Measurements from ENCODE around the gene TBCD. TPM values are rescaled to one million over a fixed set of nuclear protein-coding genes. Genes with fewer than 3 reads are reported as not detected.

The TBCD gene
- total and polyA plus RNA-seq, 9 of the 15 experiments (the other 6 are each of a cell fraction or from before 2014, with no cell fraction given): 8.9 to 98.5 (median 28.0) TPM

GRCh38 chr17:82859431-82860403, 107.9 kb downstream of the TBCD start (continued):
- TF ChIP-seq, protein P1, sequence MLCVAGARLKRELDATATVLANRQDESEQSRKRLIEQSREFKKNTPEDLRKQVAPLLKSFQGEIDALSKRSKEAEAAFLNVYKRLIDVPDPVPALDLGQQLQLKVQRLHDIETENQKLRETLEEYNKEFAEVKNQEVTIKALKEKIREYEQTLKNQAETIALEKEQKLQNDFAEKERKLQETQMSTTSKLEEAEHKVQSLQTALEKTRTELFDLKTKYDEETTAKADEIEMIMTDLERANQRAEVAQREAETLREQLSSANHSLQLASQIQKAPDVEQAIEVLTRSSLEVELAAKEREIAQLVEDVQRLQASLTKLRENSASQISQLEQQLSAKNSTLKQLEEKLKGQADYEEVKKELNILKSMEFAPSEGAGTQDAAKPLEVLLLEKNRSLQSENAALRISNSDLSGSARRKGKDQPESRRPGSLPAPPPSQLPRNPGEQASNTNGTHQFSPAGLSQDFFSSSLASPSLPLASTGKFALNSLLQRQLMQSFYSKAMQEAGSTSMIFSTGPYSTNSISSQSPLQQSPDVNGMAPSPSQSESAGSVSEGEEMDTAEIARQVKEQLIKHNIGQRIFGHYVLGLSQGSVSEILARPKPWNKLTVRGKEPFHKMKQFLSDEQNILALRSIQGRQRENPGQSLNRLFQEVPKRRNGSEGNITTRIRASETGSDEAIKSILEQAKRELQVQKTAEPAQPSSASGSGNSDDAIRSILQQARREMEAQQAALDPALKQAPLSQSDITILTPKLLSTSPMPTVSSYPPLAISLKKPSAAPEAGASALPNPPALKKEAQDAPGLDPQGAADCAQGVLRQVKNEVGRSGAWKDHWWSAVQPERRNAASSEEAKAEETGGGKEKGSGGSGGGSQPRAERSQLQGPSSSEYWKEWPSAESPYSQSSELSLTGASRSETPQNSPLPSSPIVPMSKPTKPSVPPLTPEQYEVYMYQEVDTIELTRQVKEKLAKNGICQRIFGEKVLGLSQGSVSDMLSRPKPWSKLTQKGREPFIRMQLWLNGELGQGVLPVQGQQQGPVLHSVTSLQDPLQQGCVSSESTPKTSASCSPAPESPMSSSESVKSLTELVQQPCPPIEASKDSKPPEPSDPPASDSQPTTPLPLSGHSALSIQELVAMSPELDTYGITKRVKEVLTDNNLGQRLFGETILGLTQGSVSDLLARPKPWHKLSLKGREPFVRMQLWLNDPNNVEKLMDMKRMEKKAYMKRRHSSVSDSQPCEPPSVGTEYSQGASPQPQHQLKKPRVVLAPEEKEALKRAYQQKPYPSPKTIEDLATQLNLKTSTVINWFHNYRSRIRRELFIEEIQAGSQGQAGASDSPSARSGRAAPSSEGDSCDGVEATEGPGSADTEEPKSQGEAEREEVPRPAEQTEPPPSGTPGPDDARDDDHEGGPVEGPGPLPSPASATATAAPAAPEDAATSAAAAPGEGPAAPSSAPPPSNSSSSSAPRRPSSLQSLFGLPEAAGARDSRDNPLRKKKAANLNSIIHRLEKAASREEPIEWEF (CRISPR knock-in tag; IDR thresholded peaks at IDR 0.05): no peak
- TF ChIP-seq HSF4 (CRISPR knock-in tag; IDR thresholded peaks at IDR 0.05; ENCODE audit: borderline replicate concordance) (no peak), MECOM (CRISPR knock-in tag; IDR thresholded peaks at IDR 0.05) (no peak), ZNF239 (CRISPR knock-in tag; IDR thresholded peaks at IDR 0.05) (no peak), ZNF699 (CRISPR knock-in tag; IDR thresholded peaks at IDR 0.05; ENCODE audit: insufficient replicate concordance) (no peak), FOSL1 (tag; conservative IDR thresholded peaks at IDR 0.05) (peak; percentile 68), YBX1 (IDR thresholded peaks at IDR 0.05) (no peak)
- TF ChIP-seq, protein P2, sequence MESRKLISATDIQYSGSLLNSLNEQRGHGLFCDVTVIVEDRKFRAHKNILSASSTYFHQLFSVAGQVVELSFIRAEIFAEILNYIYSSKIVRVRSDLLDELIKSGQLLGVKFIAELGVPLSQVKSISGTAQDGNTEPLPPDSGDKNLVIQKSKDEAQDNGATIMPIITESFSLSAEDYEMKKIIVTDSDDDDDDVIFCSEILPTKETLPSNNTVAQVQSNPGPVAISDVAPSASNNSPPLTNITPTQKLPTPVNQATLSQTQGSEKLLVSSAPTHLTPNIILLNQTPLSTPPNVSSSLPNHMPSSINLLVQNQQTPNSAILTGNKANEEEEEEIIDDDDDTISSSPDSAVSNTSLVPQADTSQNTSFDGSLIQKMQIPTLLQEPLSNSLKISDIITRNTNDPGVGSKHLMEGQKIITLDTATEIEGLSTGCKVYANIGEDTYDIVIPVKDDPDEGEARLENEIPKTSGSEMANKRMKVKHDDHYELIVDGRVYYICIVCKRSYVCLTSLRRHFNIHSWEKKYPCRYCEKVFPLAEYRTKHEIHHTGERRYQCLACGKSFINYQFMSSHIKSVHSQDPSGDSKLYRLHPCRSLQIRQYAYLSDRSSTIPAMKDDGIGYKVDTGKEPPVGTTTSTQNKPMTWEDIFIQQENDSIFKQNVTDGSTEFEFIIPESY (CRISPR knock-in tag; IDR thresholded peaks at IDR 0.05): peak; percentile 96
- TF ChIP-seq, protein P3, sequence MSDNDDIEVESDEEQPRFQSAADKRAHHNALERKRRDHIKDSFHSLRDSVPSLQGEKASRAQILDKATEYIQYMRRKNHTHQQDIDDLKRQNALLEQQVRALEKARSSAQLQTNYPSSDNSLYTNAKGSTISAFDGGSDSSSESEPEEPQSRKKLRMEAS (CRISPR knock-in tag; IDR thresholded peaks at IDR 0.05): peak; percentile 66
